AG04449 (cell line): Measurements from ENCODE around the gene SH2D6.

Experiments used
- CTCF ChIA-PET: fragments of 350-600 bp; formaldehyde crosslinking; extraction: SDS; loops from one replicate; lab custom pipeline; 2021; ENCODE audit warnings: antibody characterized with exemption; lab: Yijun Ruan, JAX
- POLR2A ChIA-PET: fragments of 400-600, 350-600 bp; formaldehyde crosslinking; extraction: SDS; loops from one replicate; lab custom pipeline; 2020; ENCODE audit warnings: antibody characterized with exemption, inconsistent platforms; lab: Yijun Ruan, JAX
- DNase-seq: peaks from one replicate; pipeline ENCODE4 v3.0.0-alpha.2; 2010; ENCODE audit warnings: low read depth, low spot score
- H3K4me3 ChIP-seq: 2 replicates; pipeline ENCODE4 v1.5.1; 2011; ENCODE audit warnings: low read depth, mild to moderate bottlenecking, control low read depth, low read length
- CTCF ChIP-seq: IDR thresholded peaks from one replicate; pipeline ENCODE4 v1.5.1; 2011; ENCODE audit warnings: mild to moderate bottlenecking, moderate library complexity, low read length, control low read depth, inconsistent platforms; ENCODE audit not compliant: insufficient read depth; ENCODE audit errors: missing control alignments

SH2D6 gene

GRCh38 chr2:85400023-85400422 lies 18.5 kb upstream of the SH2D6 start:
- no peak for TF ChIP-seq CTCF
- no peak overlapping the region for H3K4me3 ChIP-seq
- ChIA-PET POLR2A (interaction anchor here (0.8 kb wide), 1 partner anchor 139 kb away, joined by 3 read pairs; the partner anchor contains the start of gene MAT2A), CTCF (interaction anchor here (0.8 to 2.2 kb wide), 4 partner anchors 9 to 152 kb away, joined by 3 to 6 read pairs (median 4); no protein-coding TSS in a partner anchor)
- no peak for DNase-seq

- no peak for TF ChIP-seq CTCF
- DNase-seq, result no peak
- H3K4me3 ChIP-seq, result no peak overlapping the region
- POLR2A ChIA-PET, result interaction anchor here (0.6 to 0.8 kb wide), 2 partner anchors 13 to 138 kb away, joined by 3 read pairs; partner anchors contain the start of gene MAT2A
- CTCF ChIA-PET, result interaction anchor here (0.8 to 2.2 kb wide), 4 partner anchors 10 to 151 kb away, joined by 3 to 6 read pairs (median 4); no protein-coding TSS in a partner anchor
Observed at GRCh38 chr2:85400541-85401463, 17.7 kb upstream of the SH2D6 start.

DNA sequence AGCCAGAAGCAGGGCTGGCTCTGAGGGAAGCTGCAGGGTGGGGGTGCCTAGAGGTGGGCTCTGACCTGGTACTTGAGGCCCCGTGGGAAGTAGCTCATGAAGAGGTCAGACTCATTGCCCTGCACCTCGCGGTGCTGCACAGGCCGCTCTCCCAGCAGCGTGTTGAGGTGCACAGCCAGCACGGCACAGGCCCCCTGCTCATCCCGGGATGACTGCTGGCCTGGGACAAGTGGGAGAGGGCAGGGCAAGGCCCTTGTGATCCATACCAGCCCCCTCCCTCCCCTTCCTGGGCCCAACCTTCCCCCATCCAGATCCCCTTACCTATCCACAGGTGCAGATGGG lies 17.1 kb upstream of the SH2D6 start:
- POLR2A ChIA-PET, result interaction anchor here (0.6 kb wide), 1 partner anchor 13 kb away, joined by 3 read pairs; no protein-coding TSS in a partner anchor
- no peak overlapping the region for H3K4me3 ChIP-seq
- CTCF ChIA-PET, result interaction anchor here (2.2 kb wide), 1 partner anchor 11 kb away, joined by 5 read pairs; no protein-coding TSS in a partner anchor
- no peak for TF ChIP-seq CTCF
- no peak for DNase-seq

DNA sequence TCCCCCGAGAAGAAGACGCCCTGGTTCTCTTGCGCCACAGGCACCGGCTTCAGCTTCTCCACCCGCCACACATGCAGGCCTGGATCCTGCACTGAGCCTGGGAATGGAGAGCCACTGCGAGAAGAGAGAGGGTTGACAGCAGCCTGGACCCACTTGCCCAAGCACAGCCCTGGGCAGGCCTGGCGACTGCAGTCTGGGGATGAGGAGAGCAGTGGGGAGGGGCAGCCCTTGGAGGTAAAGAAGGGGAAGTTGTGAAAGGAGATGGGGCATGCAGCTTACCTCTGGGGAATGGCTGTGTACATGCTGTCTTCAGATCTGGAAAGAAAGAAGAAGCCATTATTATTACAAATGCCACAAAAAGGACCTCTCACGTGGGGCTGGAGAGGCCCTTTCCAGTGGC lies 16.7 kb upstream of the SH2D6 start:
- no peak overlapping the region for H3K4me3 ChIP-seq
- TF ChIP-seq CTCF, result no peak
- ChIA-PET CTCF (no interaction called here), POLR2A (no interaction called here)
- DNase-seq, result no peak

DNA sequence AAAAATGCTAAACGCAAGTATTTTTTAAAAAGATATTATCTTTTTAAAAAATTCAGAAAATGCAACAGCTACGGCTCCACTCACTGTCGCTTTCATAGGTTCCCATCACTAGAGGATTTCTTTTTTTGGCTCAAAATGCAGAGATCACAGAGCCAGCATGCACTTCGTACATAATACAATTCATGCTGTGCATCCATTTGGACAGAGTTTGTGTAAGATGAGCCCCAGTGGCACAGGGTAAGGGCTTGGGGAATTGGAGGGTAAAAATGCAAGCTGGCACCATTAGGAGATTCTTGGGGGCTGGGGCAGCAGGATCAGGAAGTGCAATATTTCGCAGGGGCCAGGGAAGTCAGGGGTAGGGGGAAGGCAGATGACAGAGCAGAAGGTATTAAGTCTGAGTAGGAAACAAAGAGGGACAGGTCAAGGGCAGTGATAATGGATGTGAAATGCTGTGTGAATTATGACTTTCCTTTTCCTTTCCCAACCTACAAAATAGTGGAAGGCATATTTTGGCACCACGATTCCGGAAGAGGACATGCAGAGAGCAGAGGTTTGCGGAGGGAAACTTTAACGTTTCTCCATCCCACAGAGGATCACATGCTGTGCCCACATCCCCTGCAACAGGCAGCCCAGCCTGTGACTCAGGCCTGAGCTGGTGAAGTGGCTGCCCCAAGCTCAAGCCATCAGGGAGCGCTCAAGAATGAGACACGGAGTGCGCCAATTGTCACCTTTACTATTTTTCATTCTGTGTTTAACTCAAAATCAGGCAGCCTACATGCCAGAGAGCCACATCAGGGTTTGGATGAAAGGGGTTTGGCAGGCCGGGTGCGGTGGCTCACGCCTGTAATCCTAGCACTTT lies 13.1 kb upstream of the SH2D6 start:
- ChIA-PET POLR2A (no interaction called here), CTCF (interaction anchor here (1.0 to 1.2 kb wide), 2 partner anchors 15 to 232 kb away, joined by 3 read pairs; no protein-coding TSS in a partner anchor)
- TF ChIP-seq CTCF, result no peak
- DNase-seq, result no peak
- no peak overlapping the region for H3K4me3 ChIP-seq
